C4-2B (cell line): ENCODE results near the gene TUBGCP2.

ENCODE experiments used
- ZFX ChIP-seq: fragments of 450-650 bp; IDR thresholded peaks from 2 replicates; pipeline ENCODE4 v1.6.1; 2017
- TF ChIP-seq, protein P1 (sequence below): fragments of 450-650 bp; conservative IDR thresholded peaks from 2 replicates; pipeline ENCODE4 v1.5.1; 2017; ENCODE audit warnings: mild to moderate bottlenecking

DNA sequence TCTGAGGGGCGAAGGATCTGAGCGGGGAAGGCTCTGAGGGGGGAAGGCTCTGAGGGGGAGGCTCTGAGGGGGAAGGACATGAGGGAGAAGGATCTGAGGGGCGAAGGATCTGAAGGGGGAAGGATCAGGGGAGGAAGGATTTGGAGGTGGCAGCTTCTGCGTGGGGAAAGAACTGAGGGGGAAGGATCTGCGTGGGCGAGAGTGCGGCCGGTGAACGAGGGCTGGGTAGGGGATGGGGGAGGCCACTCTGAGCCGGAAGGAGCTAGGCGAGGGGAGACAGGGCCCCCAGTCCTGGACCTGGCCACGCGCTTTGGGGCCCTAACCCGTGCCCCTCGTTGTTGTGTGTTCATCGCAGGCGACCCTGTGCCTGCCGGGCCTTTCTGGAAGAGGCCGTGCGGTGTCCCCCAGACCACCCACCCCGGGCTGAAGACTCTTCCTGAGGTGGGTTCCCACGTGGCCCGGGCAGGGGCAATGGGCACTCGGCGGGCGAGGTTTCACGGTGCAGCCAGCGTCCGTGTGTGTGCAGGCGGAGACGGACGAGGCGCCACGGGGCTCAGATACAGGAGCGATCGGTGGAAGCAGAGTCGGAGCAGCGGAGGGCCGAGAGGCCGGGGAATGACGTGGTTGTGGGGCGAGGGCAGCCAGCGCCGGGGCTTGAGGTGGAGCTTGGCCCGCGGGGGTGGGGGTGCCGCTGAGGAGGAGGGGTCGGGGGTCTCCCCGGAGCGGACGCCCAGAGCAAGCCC is 26.0 kb upstream of the TUBGCP2 start:
- TF ChIP-seq, protein P1, sequence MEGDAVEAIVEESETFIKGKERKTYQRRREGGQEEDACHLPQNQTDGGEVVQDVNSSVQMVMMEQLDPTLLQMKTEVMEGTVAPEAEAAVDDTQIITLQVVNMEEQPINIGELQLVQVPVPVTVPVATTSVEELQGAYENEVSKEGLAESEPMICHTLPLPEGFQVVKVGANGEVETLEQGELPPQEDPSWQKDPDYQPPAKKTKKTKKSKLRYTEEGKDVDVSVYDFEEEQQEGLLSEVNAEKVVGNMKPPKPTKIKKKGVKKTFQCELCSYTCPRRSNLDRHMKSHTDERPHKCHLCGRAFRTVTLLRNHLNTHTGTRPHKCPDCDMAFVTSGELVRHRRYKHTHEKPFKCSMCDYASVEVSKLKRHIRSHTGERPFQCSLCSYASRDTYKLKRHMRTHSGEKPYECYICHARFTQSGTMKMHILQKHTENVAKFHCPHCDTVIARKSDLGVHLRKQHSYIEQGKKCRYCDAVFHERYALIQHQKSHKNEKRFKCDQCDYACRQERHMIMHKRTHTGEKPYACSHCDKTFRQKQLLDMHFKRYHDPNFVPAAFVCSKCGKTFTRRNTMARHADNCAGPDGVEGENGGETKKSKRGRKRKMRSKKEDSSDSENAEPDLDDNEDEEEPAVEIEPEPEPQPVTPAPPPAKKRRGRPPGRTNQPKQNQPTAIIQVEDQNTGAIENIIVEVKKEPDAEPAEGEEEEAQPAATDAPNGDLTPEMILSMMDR, result no peak
- TF ChIP-seq ZFX, result no peak
